ENCODE results near the gene KITLG. TPM values are rescaled to one million over a fixed set of nuclear protein-coding genes. Genes with fewer than 3 reads are reported as not detected.

Gene KITLG
- total and polyA plus RNA-seq, 2 of the 8 experiments (the other 6 are each of a cell fraction or from before 2014, with no cell fraction given): 1.3 to 7.8 TPM

GRCh38 chr12:88570103-88570502, 10.2 kb downstream of the KITLG start:
- no peak overlapping the region for H2AFZ ChIP-seq (ENCODE audit: low read length)
- no peak overlapping the region for H3K27ac ChIP-seq (ENCODE audit: low read depth, low read length)
- H3K14ac ChIP-seq (ENCODE audit: insufficient read length): no peak overlapping the region
- no peak overlapping the region for H2BK5ac ChIP-seq (ENCODE audit: low read depth, low read length)
- H3K79me2 ChIP-seq (ENCODE audit: control insufficient read depth in 1 of 2, insufficient read depth in 2 of 2, low read length in 2 of 2): peaks cover 0 to 5% of the 10 kb centered on the region in 2 experiments; a peak in 1 of 4 replicates
- 91% methylated on average over 1 of the region's 1 CpG; no CpG with 5 or more reads in 1 of the 2 experiments for WGBS, 2 experiments (ENCODE audit: extremely low coverage in 1 of 2, insufficient coverage in 1 of 2, insufficient read length in 1 of 2, insufficient replicate concordance in 2 of 2, low coverage in 1 of 2, low lambda C conversion rate in 2 of 2, missing lambda C conversion rate in 1 of 2)
- H4K8ac ChIP-seq (ENCODE audit: extremely low read depth, insufficient read depth, low read length): no peak overlapping the region
- no peak overlapping the region for H2BK20ac ChIP-seq (ENCODE audit: low read length)
- no peaks in the 10 kb centered on the region for H3K36me3 ChIP-seq (ENCODE audit: control insufficient read depth in 2 of 4, insufficient read depth in 4 of 4, low read length in 3 of 4)
- peaks cover 2 to 12% (median 7%) of the 10 kb centered on the region in 4 experiments; a peak in 3 of 7 replicates for H3K4me1 ChIP-seq (replicated peaks in 1 of 4; ENCODE audit: control insufficient read depth in 3 of 4, insufficient read depth in 4 of 4, low read length in 3 of 4)
- H3K18ac ChIP-seq (ENCODE audit: extremely low read depth, low read length): no peak overlapping the region
- no peaks in the 10 kb centered on the region for H3K9me3 ChIP-seq (ENCODE audit: insufficient read depth in 2 of 2, low read depth in 1 of 2, low read length in 1 of 2)
- H4K91ac ChIP-seq (replicated peaks; ENCODE audit: insufficient read length, low read length): no peak overlapping the region
- H2BK120ac ChIP-seq (replicated peaks; ENCODE audit: low read depth, low read length): no peak overlapping the region
- H2BK12ac ChIP-seq (ENCODE audit: low read depth, low read length): no peak overlapping the region
- ChIA-PET CTCF (ENCODE audit: partially characterized antibody) (no interaction called here), POLR2A (ENCODE audit: partially characterized antibody) (interaction anchor here (0.9 kb wide), 1 partner anchor 10 kb away, joined by 4 read pairs; no protein-coding TSS in a partner anchor)
- no peak overlapping the region for H3K4ac ChIP-seq (replicated peaks; ENCODE audit: insufficient read length, low read depth, low read length)
- H2BK15ac ChIP-seq (ENCODE audit: low read length): no peak overlapping the region
- no peak overlapping the region for H3K56ac ChIP-seq (replicated peaks; ENCODE audit: insufficient read length, low read depth, low read length)
- H4K5ac ChIP-seq (ENCODE audit: insufficient read length, low read depth, low read length): no peak overlapping the region
- no peak overlapping the region for H2AK5ac ChIP-seq (ENCODE audit: low read depth, low read length)
- H3K27me3 ChIP-seq (replicated peaks in 1 of 4; ENCODE audit: control insufficient read depth in 3 of 4, extremely low read depth in 1 of 4, insufficient read depth in 3 of 4, low read length in 3 of 4): no peaks in the 10 kb centered on the region
- H3K4me3 ChIP-seq (ENCODE audit: extremely low read depth in 1 of 4, insufficient read depth in 2 of 4, low read depth in 3 of 4, low read length in 4 of 4): no peak overlapping the region
- no peaks in the 10 kb centered on the region for H3K79me1 ChIP-seq (ENCODE audit: low read depth, low read length)
- no peak for DNase-seq (ENCODE audit: low read depth in 1 of 2, low spot score in 2 of 2)
- no peak for FAIRE-seq
- no peak overlapping the region for H3K9ac ChIP-seq (replicated peaks in 1 of 4; ENCODE audit: extremely low read depth in 1 of 4, low read depth in 3 of 4, low read length in 3 of 4)
- no peaks in the 10 kb centered on the region for H4K20me1 ChIP-seq (replicated peaks in 1 of 2; ENCODE audit: control insufficient read depth in 1 of 2, insufficient read depth in 2 of 2, low read length in 2 of 2)
- no peak overlapping the region for H3K23ac ChIP-seq (ENCODE audit: insufficient read length)
- no peak overlapping the region for H3K4me2 ChIP-seq (ENCODE audit: insufficient read depth in 1 of 2, low read depth in 2 of 2, low read length in 2 of 2)
- H3K23me2 ChIP-seq (ENCODE audit: low read depth, low read length): no peaks in the 10 kb centered on the region
- TF ChIP-seq CHD2 (IDR thresholded peaks at IDR 0.05; ENCODE audit: low read length) (no peak), EP300 (IDR thresholded peaks at IDR 0.05; ENCODE audit: borderline replicate concordance in 1 of 2, low read depth in 2 of 2, low read length in 2 of 2) (no peak), POU5F1 (IDR thresholded peaks at IDR 0.05; ENCODE audit: low read depth, low read length) (no peak), SIN3A (conservative IDR thresholded peaks at IDR 0.05 in 1 of 2, IDR thresholded peaks at IDR 0.05 in 1 of 2; ENCODE audit: low read depth in 1 of 2, low read length in 2 of 2) (no peak), KDM5A (IDR thresholded peaks at IDR 0.05; ENCODE audit: low read length) (no peak), USF2 (IDR thresholded peaks at IDR 0.05; ENCODE audit: low read length) (no peak), SIX5 (IDR thresholded peaks at IDR 0.05; ENCODE audit: low read depth, low read length) (no peak), ZNF274 (IDR thresholded peaks at IDR 0.05; ENCODE audit: borderline replicate concordance, extremely low read depth, low read length) (no peak), RXRA (IDR thresholded peaks at IDR 0.05; ENCODE audit: insufficient read depth, low read depth, low read length) (no peak), ASH2L (IDR thresholded peaks at IDR 0.05; ENCODE audit: low read length) (no peak), E2F6 (IDR thresholded peaks at IDR 0.05) (no peak), CEBPB (IDR thresholded peaks at IDR 0.05; ENCODE audit: low read depth, low read length) (no peak), TAF7 (optimal IDR thresholded peaks at IDR 0.05; ENCODE audit: borderline replicate concordance, low read depth, low read length) (no peak)
